Measurements from ENCODE around the gene SEL1L2. TPM values are rescaled to one million over a fixed set of nuclear protein-coding genes. Genes with fewer than 3 reads are reported as not detected.
"Not testable (repeated sequence)": the region's sequence is repeated elsewhere in the genome, so short reads cannot be mapped to it uniquely, and the experiment has no call there.

SEL1L2 gene
- total RNA-seq: not detected in 2 replicates

- no peak for DNase-seq (ENCODE audit: low read depth)
Measured at GRCh38 chr20:13990465-13990864, at the start of gene SEL1L2. TSS of gene SEL1L2 (minus strand) at chr20:13990614. CDS start at chr20:13990534, 80 bp downstream.

- DNase-seq (ENCODE audit: low read depth): no peak
Measured at GRCh38 chr20:14036567-14036966, 46.2 kb upstream of the SEL1L2 start.

DNA sequence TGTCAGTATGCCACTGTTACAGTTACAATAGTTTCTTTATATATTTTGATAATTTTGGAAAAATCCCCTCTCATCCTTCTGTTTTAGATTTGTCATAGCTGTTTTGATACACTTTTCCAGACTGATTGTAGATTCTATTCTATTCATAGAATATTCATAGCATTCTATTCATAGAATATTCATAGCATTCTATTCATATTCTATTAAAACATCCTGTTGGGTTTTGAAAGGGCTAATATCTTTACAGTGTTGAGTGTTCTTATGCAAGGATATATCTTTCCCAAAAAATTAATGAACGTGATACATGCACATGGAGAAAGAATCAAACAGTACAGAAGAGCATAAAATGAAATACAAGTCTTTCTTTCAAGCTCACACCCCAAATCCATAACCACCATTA, 42.9 kb upstream of the SEL1L2 start:
- no peak for DNase-seq (ENCODE audit: low read depth)

GRCh38 chr20:14030991-14031390, 40.6 kb upstream of the SEL1L2 start:
- no peak for DNase-seq (ENCODE audit: low read depth)

- no peak for DNase-seq (ENCODE audit: low read depth)
Measured at GRCh38 chr20:14012671-14013070, 22.3 kb upstream of the SEL1L2 start.

DNA sequence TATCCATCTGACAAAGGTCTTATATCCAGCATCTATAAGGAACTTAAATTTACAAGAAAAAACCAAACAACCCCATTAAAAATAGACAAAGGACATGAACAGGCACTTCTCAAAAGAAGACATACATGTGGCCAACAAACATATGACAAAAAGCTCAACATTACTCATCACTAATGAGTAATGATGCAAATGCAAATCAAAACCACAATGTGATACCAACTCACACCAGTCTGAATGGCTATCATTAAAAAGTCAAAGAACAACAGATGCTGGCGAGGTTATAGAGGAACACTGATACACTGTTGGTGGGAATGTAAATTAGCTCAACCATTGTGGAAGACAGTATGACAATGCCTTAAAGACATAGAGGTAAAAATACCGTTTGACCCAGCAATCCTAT, 18.8 kb upstream of the SEL1L2 start:
- DNase-seq (ENCODE audit: low read depth): peak; percentile 9

- no peak for DNase-seq (ENCODE audit: low read depth)
Measured at GRCh38 chr20:14005996-14006395, 15.6 kb upstream of the SEL1L2 start.

DNA sequence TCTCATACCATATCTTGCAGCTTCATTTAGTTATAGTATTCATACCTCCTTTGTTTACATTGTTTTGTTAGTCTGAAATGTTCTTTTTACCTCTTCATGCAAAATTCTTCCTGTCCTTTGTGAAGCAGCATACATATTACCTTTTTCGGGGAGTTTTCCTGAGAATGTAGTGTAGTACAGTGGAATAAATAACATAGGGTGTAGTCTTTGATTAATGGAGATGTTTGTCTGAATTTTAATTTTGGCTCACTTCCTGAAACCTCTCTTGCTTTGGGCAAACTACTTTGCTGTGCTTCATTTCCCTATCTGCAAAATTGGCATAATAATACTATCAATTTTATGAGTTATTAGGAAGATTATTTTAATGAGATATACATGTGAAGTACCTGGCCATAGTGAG, 10.5 kb upstream of the SEL1L2 start:
- no peak for DNase-seq (ENCODE audit: low read depth)

DNA sequence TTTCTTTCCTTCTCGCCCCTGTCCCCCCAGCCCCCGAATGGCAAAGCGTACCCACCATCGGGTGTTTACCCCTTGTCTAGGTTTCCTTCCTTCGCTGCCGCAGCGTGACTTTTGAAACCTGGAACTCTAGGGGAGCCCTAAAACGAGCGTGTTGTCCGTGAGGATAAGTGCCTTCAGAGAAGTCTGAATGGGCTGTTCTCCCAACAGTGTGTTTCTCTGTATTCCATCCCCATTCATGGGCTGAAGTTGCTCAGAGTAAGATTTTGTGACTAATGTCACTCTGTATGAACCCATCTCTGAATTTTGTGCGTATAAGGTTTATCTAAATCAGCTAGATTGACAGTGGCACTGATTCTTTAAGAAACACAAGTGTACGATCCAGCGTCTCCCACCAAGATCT, 5.9 kb upstream of the SEL1L2 start:
- DNase-seq (ENCODE audit: low read depth): no peak

DNA sequence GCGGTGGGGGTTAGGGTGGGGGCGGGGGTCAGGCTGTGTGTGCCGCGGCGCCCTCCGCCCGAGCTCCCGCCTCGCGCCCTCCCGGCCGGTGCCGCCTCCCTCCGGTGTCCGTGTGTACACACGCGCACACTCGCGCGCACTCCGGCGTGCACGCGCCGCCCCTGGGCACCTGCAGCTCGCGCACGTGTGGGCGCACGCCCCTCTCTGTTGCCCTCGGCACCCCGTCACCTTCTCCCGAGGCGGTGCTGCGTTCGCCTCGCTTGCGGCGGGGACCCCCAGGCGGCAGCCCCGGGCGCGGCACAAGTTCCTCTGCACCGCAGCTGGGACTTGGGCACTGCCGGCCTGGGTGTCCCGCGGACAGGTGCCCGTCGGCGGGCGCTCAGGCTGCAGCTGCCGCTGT, 5.4 kb upstream of the SEL1L2 start:
- no peak for DNase-seq (ENCODE audit: low read depth)

GRCh38 chr20:13995086-13995665, 4.8 kb upstream of the SEL1L2 start, which contains the start of gene MACROD2:
TSS of gene MACROD2 (plus strand) at chr20:13995516.
- peak; percentile 82 for DNase-seq (ENCODE audit: low read depth)

DNA sequence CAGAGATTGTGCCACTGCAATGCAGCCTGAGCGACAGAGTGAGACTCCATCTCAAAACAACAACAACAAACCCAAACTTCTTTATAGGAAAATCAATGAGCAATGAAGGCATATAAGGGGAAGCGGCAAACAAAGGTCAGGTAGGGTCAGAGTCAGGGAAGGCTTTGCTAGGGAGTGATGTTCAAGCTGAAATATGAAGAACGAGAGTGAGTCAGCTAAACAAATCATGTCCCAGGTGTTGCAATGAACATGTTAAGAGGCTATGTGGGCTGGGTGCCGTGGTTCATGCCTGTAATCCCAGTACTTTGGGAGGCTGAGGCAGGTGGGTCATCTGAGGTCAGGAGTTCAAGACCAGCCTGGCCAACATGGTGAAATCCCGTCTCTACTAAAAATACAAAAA, 1.5 kb upstream of the SEL1L2 start:
- DNase-seq (ENCODE audit: low read depth): not testable (repeated sequence)

- no peak for DNase-seq (ENCODE audit: low read depth)
Measured at GRCh38 chr20:13991311-13991710, 897 bp upstream of the SEL1L2 start.

DNA sequence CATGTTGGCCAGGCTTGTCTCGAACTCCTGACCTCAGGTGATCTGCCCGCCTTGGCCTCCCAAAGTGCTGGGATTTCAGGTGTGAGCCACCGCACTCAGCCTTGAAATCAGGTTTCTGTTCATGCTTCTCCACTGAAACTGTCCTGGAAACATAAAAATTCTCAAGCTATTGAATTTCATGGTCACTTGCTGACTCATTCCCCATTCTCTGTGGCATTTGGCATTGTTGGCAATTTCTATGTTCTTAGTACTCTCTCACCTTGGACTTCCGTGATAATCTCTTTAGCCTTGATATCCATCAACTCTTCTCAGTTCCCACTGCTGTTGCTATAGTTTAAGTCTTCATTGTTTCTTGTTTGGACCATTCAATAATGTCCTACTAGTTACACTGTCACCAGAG, 6.2 kb downstream of the SEL1L2 start:
- peak; percentile 48 for DNase-seq (ENCODE audit: low read depth)

DNA sequence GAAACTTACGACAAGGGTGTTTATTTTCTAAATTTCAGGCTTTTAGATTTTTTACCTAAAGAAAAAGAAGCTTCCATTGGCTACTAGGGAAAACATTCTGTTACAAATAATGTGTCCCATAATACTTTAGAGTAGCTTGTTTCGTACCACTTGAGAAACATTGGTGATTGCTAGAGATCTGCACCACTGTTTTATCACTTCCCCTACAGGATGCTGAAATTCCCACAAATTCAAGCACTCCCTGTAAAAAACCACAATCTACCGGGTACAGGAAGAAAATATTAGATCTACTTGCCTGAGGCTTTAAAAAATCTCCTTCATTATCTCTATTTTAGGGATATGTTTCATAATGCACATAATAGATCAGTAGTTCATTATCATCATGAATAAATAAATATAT, 29.9 kb downstream of the SEL1L2 start:
- no peak for DNase-seq (ENCODE audit: low read depth)

- DNase-seq (ENCODE audit: low read depth): no peak
Measured at GRCh38 chr20:13960119-13960518, 30.3 kb downstream of the SEL1L2 start.

GRCh38 chr20:13953227-13953626, 37.2 kb downstream of the SEL1L2 start:
- no peak for DNase-seq (ENCODE audit: low read depth)

DNA sequence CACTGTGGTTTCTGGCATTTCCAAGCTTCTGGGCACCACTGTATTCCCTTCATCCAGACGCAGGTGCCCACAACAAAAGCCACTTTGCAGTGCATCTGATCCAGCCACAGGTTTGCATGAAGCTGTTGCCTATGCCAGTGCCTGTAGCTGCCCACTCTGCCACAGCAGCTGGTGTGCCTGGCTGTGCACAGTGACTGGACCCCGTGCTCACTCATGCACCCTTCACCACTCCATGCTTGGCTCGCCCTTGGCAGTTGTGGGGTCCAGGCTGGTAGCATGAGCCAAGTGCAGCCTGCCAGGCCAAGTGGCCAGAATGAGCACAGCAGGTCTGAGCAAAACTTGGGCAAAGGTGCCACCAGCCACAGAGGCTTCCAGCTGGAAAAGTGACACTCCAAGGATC, 42.7 kb downstream of the SEL1L2 start:
- no peak for DNase-seq (ENCODE audit: low read depth)

DNA sequence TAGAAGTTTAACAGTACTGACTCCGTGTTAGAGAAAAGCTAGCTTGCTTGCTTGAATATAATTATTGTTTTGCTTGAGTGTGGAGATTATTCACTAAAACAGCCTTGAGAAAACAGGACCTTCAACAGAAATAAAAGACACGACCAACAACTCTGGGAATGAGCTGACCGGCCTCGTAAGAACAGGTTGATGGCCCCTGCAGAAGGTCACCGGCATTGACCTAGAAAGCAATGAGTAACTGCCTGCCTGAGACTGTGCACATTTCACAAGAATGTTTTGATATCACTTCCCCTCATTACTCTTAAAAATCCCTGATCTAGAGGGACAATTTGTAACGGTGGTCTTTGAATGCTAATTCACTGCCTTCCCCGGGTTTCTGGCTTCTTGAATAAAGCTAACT, 49.4 kb downstream of the SEL1L2 start:
- DNase-seq (ENCODE audit: low read depth): no peak

- no peak for DNase-seq (ENCODE audit: low read depth)
Measured at GRCh38 chr20:13936781-13937576, 53.4 kb downstream of the SEL1L2 start.

DNA sequence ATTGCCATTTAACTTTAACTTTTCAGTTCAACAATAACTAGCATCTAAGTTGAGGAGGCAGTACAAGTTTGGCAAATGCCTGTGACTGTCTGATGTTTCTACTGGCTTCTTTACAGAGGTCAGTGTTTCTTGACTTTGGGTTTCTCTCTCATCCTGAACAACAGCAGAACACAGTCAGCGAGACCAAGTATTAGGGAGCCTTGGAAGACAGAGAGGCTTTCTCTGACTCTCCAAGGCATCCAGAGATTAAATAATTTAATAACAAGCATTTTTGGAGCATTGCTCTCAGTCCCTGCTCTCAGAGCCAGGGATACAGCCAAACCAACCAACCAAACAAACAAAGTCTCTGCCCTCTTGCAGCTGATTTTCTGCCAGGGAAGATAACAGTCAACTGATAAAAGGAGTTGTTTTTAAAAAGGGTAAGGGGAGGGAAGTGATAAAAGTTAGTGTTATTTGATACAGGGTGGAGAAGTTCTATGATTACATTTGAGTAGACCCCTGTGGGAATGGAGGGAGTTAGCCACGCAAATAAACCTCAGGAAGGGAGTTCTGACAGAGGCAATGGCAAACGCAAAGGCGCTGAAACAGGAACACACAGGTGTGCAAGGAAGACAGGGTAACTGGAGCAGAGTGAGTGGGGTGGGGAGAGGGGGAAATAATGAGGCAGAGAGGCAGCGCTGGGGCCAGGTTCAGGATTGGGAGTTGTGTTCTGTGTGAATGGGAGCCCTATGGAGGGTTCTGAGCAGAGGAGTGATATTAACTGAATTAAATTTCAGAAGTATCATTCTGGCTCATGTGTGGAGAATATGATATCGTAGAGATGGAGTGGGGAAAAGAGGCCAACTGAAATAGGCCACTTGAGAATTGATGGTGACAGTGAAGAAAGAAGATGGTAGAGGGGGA, 55.2 kb downstream of the SEL1L2 start:
- no peak for DNase-seq (ENCODE audit: low read depth)

- no peak for DNase-seq (ENCODE audit: low read depth)
Measured at GRCh38 chr20:13930281-13930680, 60.1 kb downstream of the SEL1L2 start.

DNA sequence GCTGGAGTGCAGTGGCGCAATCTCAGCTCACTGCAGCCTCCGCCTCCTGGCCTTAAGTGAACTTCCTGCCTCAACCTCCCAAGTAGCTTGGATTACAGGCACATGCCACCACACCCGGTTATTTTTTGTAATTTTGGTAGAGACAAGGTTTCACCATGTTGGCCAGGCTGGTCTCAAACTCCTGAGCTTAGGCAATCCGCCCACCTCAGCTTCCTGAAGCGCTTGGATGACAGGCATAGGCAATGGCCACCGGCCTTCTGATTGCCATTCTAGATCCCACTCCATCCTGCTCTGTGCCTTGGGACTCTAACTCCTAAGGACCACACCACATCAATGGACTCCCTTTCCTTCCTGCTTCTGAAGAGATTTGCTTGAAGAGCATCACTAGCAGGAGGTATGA, 60.6 kb downstream of the SEL1L2 start:
- no peak for DNase-seq (ENCODE audit: low read depth)

Data from renal cortical epithelial cell (primary cell).